Activated effector memory CD4-positive, alpha-beta T cell treated with anti-CD3 and anti-CD28 coated beads, Interleukin-2, amount 50 U/mL, for 16 hours (primary cell): Measurements from ENCODE around the gene TMEM239.
"Not testable (repeated sequence)": the region's sequence is repeated elsewhere in the genome, so short reads cannot be mapped to it uniquely, and the experiment has no call there.

Source experiments
- DNase-seq: peaks from one replicate; pipeline ENCODE4 v3.0.0-alpha.2; 2020

Gene TMEM239

GRCh38 chr20:2820896-2821869, 5.0 kb downstream of the TMEM239 start:
- DNase-seq = no peak

- DNase-seq = no peak
Observed at GRCh38 chr20:2822073-2822472, 5.9 kb downstream of the TMEM239 start.

GRCh38 chr20:2825761-2826160, 9.6 kb downstream of the TMEM239 start:
- DNase-seq = no peak

- DNase-seq = no peak
Observed at GRCh38 chr20:2826655-2827054, 10.5 kb downstream of the TMEM239 start.

GRCh38 chr20:2829376-2829775, 13.2 kb downstream of the TMEM239 start:
- DNase-seq = peak; percentile 27

GRCh38 chr20:2831206-2831605, 15.0 kb downstream of the TMEM239 start:
- not testable (repeated sequence) for DNase-seq

- no peak for DNase-seq
Observed at GRCh38 chr20:2833761-2834160, 17.6 kb downstream of the TMEM239 start.

- DNase-seq = peak; percentile 2
Observed at GRCh38 chr20:2834401-2835110, 18.4 kb downstream of the TMEM239 start.

- DNase-seq = peak; percentile 39
Observed at GRCh38 chr20:2835331-2835796, 19.2 kb downstream of the TMEM239 start.

GRCh38 chr20:2836035-2836434, 19.9 kb downstream of the TMEM239 start:
- no peak for DNase-seq

GRCh38 chr20:2837221-2837960, 21.2 kb downstream of the TMEM239 start:
- peak; percentile 30 for DNase-seq

GRCh38 chr20:2838170-2838797, 22.1 kb downstream of the TMEM239 start:
- DNase-seq = peak; percentile 54

GRCh38 chr20:2838847-2839671, 22.9 kb downstream of the TMEM239 start:
- peak; percentile 45 for DNase-seq

- no peak for DNase-seq
Observed at GRCh38 chr20:2839732-2840137, 23.6 kb downstream of the TMEM239 start.

GRCh38 chr20:2840138-2840966, 24.2 kb downstream of the TMEM239 start, which contains the start of the genes PCED1A and VPS16:
TSS of gene PCED1A (minus strand) at chr20:2840655. CDS start at chr20:2839912, 743 bp downstream.
TSS of gene VPS16 (plus strand) at chr20:2840745. CDS start at chr20:2840775, 30 bp downstream.
- DNase-seq = peak; percentile 97

- peak; percentile 79 for DNase-seq
Observed at GRCh38 chr20:2840967-2841531, 24.9 kb downstream of the TMEM239 start.

- no peak for DNase-seq
Observed at GRCh38 chr20:2845607-2846006, 29.4 kb downstream of the TMEM239 start.

GRCh38 chr20:2846698-2847097, 30.5 kb downstream of the TMEM239 start:
- no peak for DNase-seq

GRCh38 chr20:2847802-2848201, 31.6 kb downstream of the TMEM239 start:
- DNase-seq = no peak

GRCh38 chr20:2849529-2849928, 33.4 kb downstream of the TMEM239 start:
- DNase-seq = peak; percentile 9
